MCF 10A (cell line): ENCODE data around the gene ZNF697. TPM values are rescaled to one million over a fixed set of nuclear protein-coding genes. Genes with fewer than 3 reads are reported as not detected.
"Not testable (repeated sequence)": the region's sequence is repeated elsewhere in the genome, so short reads cannot be mapped to it uniquely, and the experiment has no call there.

Experiments used
- BruUV-seq: library from RNA; stranded (reverse); fragments of 400-500 nt; replicated peaks from 2 replicates; lab custom pipeline; 2021; lab: Mats Ljungman, UMichigan
- CTCF ChIA-PET: fragments of 300-600 bp; sonication (Branson Sonifier 250); formaldehyde crosslinking; extraction: SDS; loops from one replicate; lab custom pipeline; 2021; ENCODE audit warnings: antibody characterized with exemption, inconsistent platforms; lab: Yijun Ruan, JAX
- POLR2A ChIA-PET: fragments of 300-600, 350-650 bp; sonication (Branson Sonifier 250); formaldehyde crosslinking; extraction: SDS; loops from one replicate; lab custom pipeline; 2020; ENCODE audit warnings: antibody characterized with exemption, inconsistent platforms; lab: Yijun Ruan, JAX
- DNase-seq: peaks from one replicate; pipeline ENCODE4 v3.0.0-alpha.2; 2018; ENCODE audit not compliant: unreplicated experiment
- H3K27ac Mint-ChIP-seq: one replicate; pipeline ENCODE4 v1.8.0; 2022; ENCODE audit warnings: mild to moderate bottlenecking, low read depth, mixed read lengths; ENCODE audit not compliant: unreplicated experiment
- H3K27me3 Mint-ChIP-seq: one replicate; pipeline ENCODE4 v1.8.0; 2022; ENCODE audit warnings: mixed read lengths; ENCODE audit not compliant: insufficient read depth, unreplicated experiment
- H3K36me3 Mint-ChIP-seq: one replicate; pipeline ENCODE4 v1.8.0; 2022; ENCODE audit warnings: mild to moderate bottlenecking, moderate library complexity, mixed read lengths; ENCODE audit not compliant: insufficient read depth, unreplicated experiment
- H3K4me1 Mint-ChIP-seq: one replicate; pipeline ENCODE4 v1.8.0; 2022; ENCODE audit warnings: mixed read lengths; ENCODE audit not compliant: insufficient read depth, unreplicated experiment
- H3K4me3 Mint-ChIP-seq: one replicate; pipeline ENCODE4 v1.8.0; 2022; ENCODE audit warnings: mild to moderate bottlenecking, moderate library complexity, mixed read lengths; ENCODE audit not compliant: unreplicated experiment
- H3K9me3 Mint-ChIP-seq: one replicate; pipeline ENCODE4 v1.8.0; 2022; ENCODE audit warnings: mixed read lengths; ENCODE audit not compliant: unreplicated experiment
- intact Hi-C: fragments of 100-400 bp; cut with micrococcal nuclease; formaldehyde crosslinking; loops from 2 replicates; pipeline ENCODE4 v1.14.1; 2022
- total RNA-seq: library from RNA; stranded (reverse); gene quantifications from 2 replicates; pipeline ENCODE4 v1.2.3, GENCODE V29; 2022
- TF ChIP-seq, protein P1 (sequence below): fragments of 200-600 bp; IDR thresholded peaks from one replicate; pipeline ENCODE4 v1.8.0; 2022; ENCODE audit warnings: antibody characterized with exemption, mild to moderate bottlenecking; ENCODE audit not compliant: unreplicated experiment

Gene ZNF697
- total RNA-seq, 1 experiment from 2014 or later, result 13.2 TPM

DNA sequence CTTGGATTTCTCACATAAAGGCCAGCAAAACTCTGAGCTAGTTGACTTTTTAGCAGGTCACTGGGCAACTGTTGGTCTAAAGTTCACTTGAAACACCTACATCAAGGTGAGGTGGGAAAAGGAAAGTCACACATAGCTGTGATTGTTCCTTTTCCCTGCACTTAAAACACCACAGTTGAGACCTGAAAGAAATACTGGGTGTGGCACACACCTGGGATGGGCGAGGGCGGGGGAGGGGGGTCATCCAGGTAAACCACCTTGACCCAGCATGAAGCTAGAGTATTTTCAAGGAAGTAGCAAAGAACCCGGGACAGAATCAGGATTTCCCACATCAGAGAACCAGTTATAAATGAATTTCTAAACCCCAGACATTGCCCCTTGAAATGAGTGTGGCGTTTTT lies 26.4 kb downstream of the ZNF697 start:
- H3K4me3 Mint-ChIP-seq, result no peak overlapping the region
- no peak overlapping the region for H3K27ac Mint-ChIP-seq
- TF ChIP-seq, protein P1, sequence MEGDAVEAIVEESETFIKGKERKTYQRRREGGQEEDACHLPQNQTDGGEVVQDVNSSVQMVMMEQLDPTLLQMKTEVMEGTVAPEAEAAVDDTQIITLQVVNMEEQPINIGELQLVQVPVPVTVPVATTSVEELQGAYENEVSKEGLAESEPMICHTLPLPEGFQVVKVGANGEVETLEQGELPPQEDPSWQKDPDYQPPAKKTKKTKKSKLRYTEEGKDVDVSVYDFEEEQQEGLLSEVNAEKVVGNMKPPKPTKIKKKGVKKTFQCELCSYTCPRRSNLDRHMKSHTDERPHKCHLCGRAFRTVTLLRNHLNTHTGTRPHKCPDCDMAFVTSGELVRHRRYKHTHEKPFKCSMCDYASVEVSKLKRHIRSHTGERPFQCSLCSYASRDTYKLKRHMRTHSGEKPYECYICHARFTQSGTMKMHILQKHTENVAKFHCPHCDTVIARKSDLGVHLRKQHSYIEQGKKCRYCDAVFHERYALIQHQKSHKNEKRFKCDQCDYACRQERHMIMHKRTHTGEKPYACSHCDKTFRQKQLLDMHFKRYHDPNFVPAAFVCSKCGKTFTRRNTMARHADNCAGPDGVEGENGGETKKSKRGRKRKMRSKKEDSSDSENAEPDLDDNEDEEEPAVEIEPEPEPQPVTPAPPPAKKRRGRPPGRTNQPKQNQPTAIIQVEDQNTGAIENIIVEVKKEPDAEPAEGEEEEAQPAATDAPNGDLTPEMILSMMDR, result no peak
- intact Hi-C loops, result no loop called here
- H3K36me3 Mint-ChIP-seq, result peaks cover 11% of the 10 kb centered on the region
- peaks cover 3% of the 10 kb centered on the region for H3K4me1 Mint-ChIP-seq
- no peaks in the 10 kb centered on the region for H3K27me3 Mint-ChIP-seq
- BruUV-seq, result TSS peak; percentile 2
- no peaks in the 10 kb centered on the region for H3K9me3 Mint-ChIP-seq
- POLR2A ChIA-PET, result interaction anchor here (0.6 to 1.5 kb wide), 2 partner anchors 22 to 27 kb away, joined by 3 to 4 read pairs; partner anchors contain the start of gene ZNF697
- no peak for DNase-seq
- CTCF ChIA-PET, result interaction anchor here (1.2 to 18.5 kb wide), 3 partner anchors 7 to 55 kb away, joined by 3 to 260 read pairs (median 24); no protein-coding TSS in a partner anchor

DNA sequence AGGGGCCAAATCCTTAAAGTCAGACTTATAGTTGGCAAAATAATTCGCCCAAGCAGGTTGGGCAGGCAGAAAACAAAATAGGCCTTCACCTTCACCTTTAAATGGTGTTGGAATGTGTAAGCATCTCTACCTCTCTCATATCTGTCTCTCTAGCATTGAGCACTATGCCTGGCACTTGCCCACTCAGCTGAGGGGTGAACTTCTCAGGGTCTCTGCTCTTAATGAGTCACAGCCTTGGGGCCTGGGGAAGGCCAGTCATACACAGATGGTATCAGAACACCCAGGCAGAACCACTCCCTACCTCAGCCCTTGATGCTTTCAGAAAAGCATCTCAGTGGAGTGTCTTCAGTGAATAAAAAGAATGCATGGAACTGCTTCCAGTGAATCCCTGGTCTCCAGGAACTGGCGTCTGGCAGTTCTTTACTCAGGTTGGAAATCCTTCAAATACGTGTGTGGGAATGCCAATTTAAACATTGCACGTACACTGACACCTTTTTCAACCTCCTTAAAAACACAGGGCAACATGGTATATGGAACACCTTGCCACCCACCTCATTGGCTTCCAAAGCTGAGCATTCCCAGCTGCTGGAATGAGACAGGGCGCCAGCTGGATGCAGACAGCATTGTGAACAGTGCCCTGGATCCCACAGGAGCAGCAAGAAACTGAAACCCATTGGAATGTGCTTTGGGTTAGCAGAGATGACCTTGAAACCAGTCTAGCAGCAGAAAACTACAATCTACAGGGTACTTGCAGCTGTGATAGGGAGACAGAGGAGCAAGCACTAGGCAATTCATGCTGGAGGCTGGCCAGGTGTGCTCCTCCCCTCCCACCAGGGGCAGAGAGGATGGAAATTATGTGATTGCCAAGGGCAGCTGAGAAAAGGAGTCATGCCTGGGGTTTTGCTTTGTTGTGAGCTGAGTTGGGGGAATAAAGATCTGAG lies 30.0 kb downstream of the ZNF697 start:
- Mint-ChIP-seq H3K27me3 (no peaks in the 10 kb centered on the region), H3K4me1 (no peaks in the 10 kb centered on the region), H3K27ac (no peak overlapping the region), H3K36me3 (peaks cover 6% of the 10 kb centered on the region), H3K4me3 (no peak overlapping the region), H3K9me3 (no peaks in the 10 kb centered on the region)
- TF ChIP-seq, protein P1, result no peak
- CTCF ChIA-PET, result interaction anchor here (0.6 to 18.5 kb wide), 6 partner anchors 11 to 59 kb away, joined by 3 to 260 read pairs (median 4); no protein-coding TSS in a partner anchor
- POLR2A ChIA-PET, result no interaction called here
- DNase-seq, result no peak
- intact Hi-C loops, result no loop called here
- no TSS peak for BruUV-seq

DNA sequence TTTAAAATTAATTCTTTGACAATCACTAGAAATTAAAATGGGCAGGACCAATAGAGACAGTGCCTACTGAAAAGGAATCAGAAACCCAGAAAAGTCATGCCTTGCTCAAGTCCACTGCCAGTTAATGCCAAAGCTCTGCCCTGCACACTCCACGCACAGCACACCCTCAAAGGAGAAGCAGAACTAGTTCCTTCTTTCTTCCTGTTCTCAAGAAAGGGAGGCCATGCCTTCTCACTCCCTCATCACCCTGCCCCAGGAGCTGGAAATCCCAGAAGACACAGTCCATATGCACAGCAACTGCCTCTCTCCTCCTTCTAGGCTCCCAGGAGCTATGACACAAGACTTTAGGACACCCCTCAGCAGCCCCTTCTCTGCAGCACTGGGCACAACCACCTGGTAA lies 31.3 kb downstream of the ZNF697 start:
- H3K4me3 Mint-ChIP-seq, H3K27me3 Mint-ChIP-seq, DNase-seq, H3K9me3 Mint-ChIP-seq, BruUV-seq, intact Hi-C loops, H3K36me3 Mint-ChIP-seq, H3K4me1 Mint-ChIP-seq, H3K27ac Mint-ChIP-seq: not testable (repeated sequence)
- ChIA-PET POLR2A (interaction anchor here (0.8 to 1.5 kb wide), 3 partner anchors 13 to 58 kb away, joined by 3 to 5 read pairs (median 3); no protein-coding TSS in a partner anchor), CTCF (interaction anchor here (0.6 to 18.5 kb wide), 6 partner anchors 45 to 312 kb away, joined by 3 to 260 read pairs (median 4); no protein-coding TSS in a partner anchor)

DNA sequence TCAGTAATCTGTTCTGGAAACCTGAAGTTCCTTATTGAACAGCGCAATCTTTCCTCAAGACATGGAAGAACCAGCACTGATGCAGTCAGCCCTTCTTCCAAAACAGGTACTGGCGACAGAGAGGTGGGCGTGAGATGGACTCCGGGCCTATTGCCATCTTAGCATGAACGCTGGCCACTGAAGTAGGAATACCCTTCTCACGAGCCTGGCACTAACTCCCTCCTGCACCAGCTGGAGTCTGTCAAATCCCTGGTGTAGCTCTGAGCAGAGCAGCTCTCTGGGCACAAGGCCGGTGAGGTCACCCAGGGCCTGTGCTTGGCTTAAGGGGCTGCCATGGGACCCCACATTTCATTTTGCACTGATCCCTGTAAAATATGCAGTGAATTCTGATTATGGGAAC lies 33.0 kb downstream of the ZNF697 start:
- ChIA-PET CTCF (interaction anchor here (0.7 to 18.5 kb wide), 13 partner anchors 9 to 129 kb away, joined by 3 to 260 read pairs (median 9); no protein-coding TSS in a partner anchor), POLR2A (interaction anchor here (0.8 to 1.4 kb wide), 3 partner anchors 33 to 97 kb away, joined by 3 to 9 read pairs (median 3); partner anchors contain the start of genes PHGDH and ZNF697)
- H3K27ac Mint-ChIP-seq, H3K4me1 Mint-ChIP-seq, DNase-seq, H3K9me3 Mint-ChIP-seq, H3K4me3 Mint-ChIP-seq, H3K36me3 Mint-ChIP-seq, intact Hi-C loops, H3K27me3 Mint-ChIP-seq, BruUV-seq: not testable (repeated sequence)
